Fibroblast of lung (primary cell): ENCODE results near the gene NNT. TPM values are rescaled to one million over a fixed set of nuclear protein-coding genes. Genes with fewer than 3 reads are reported as not detected.

Experiments used
- DNase-seq, 2 donors: peaks; one replicate each; pipeline versions ENCODE4 v3.0.0 to v3.0.0-alpha.2; 2010; ENCODE audit warnings: low read depth in 2 of 2
- H2AFZ ChIP-seq: 2 replicates; pipeline ENCODE4 v1.5.1; 2012; ENCODE audit warnings: low read length, control low read depth, inconsistent platforms
- H3K27ac ChIP-seq: 2 replicates; pipeline ENCODE4 v1.5.1; 2011; ENCODE audit warnings: low read length, control low read depth; ENCODE audit not compliant: insufficient read depth
- H3K27me3 ChIP-seq: 2 replicates; pipeline ENCODE4 v1.5.1; 2011; ENCODE audit warnings: mild to moderate bottlenecking, low read length; ENCODE audit not compliant: control insufficient read depth, insufficient read depth
- H3K36me3 ChIP-seq: 2 replicates; pipeline ENCODE4 v1.5.1; 2011; ENCODE audit warnings: low read length; ENCODE audit not compliant: control insufficient read depth, insufficient read depth
- H3K4me1 ChIP-seq: 2 replicates; pipeline ENCODE4 v1.5.1; 2011; ENCODE audit warnings: low read length; ENCODE audit not compliant: control insufficient read depth, insufficient read depth; ENCODE audit errors: extremely low read depth
- H3K4me2 ChIP-seq: 2 replicates; pipeline ENCODE4 v1.5.1; 2011; ENCODE audit warnings: low read length, control low read depth; ENCODE audit not compliant: insufficient read depth; ENCODE audit errors: extremely low read depth
- H3K4me3 ChIP-seq, 4 experiments: fragments of 200-600 bp in 1 of 4; sonication (generic) in 1 of 4; replicated peaks in 1 of 4; 2 replicates each; pipeline ENCODE4 v1.5.1; 2011 to 2016; ENCODE audit warnings: low read length in 4 of 4, low read depth in 3 of 4, mild to moderate bottlenecking in 3 of 4, control low read depth in 2 of 4, inconsistent platforms in 1 of 4, mixed read lengths in 1 of 4; ENCODE audit not compliant: insufficient read depth in 1 of 4; ENCODE audit errors: control extremely low read depth in 1 of 4
- H3K79me2 ChIP-seq: 2 replicates; pipeline ENCODE4 v1.5.1; 2012; ENCODE audit warnings: mild to moderate bottlenecking, low read length, inconsistent platforms; ENCODE audit not compliant: control insufficient read depth, insufficient read depth
- H3K9ac ChIP-seq: 2 replicates; pipeline ENCODE4 v1.5.1; 2011; ENCODE audit warnings: mild to moderate bottlenecking, low read length, control low read depth; ENCODE audit not compliant: insufficient read depth
- H3K9me3 ChIP-seq: 2 replicates; pipeline ENCODE4 v1.5.1; 2012; ENCODE audit warnings: low read depth, low read length; ENCODE audit not compliant: control insufficient read depth, insufficient read depth
- H4K20me1 ChIP-seq: 2 replicates; pipeline ENCODE4 v1.5.1; 2011; ENCODE audit warnings: low read length; ENCODE audit not compliant: control insufficient read depth, insufficient read depth; ENCODE audit errors: extremely low read depth
- CTCF ChIP-seq, 2 donors: IDR thresholded peaks in 1 of 2; conservative IDR thresholded peaks in 1 of 2; 1 replicate in 1 of 2; 2 replicates in 1 of 2; pipeline ENCODE4 v1.5.1; 2011 to 2012; ENCODE audit warnings: low read length in 2 of 2, control low read depth in 1 of 2, inconsistent platforms in 1 of 2, low read depth in 1 of 2, mild to moderate bottlenecking in 1 of 2
- EZH2 ChIP-seq: IDR thresholded peaks from 2 replicates; pipeline ENCODE4 v1.5.1; 2012; ENCODE audit warnings: low read length, control low read depth, mild to moderate bottlenecking; ENCODE audit errors: missing control alignments
- polyA plus RNA-seq, 2 donors: library from polyadenylated mRNA; depleted of rRNA in 1 of 2; stranded (reverse) in 1 of 2; unstranded in 1 of 2; fragments of >200 nt; gene quantifications; 2 replicates each; pipeline ENCODE4 v1.2.1, GENCODE V29; 2011 to 2012; ENCODE audit warnings: missing spikeins in 1 of 2
- total RNA-seq: library from RNA; depleted of rRNA; stranded (reverse); fragments of >200 nt; gene quantifications from 2 replicates; pipeline ENCODE4 v1.2.1, GENCODE V29; 2014

Gene NNT
- total and polyA plus RNA-seq, 2 donors (not counting 1 experiment from before 2014, with no cell fraction given), result 65.7 to 115 TPM

- Histone ChIP-seq H3K9ac (no peak overlapping the region), H4K20me1 (no peaks in the 10 kb centered on the region), H3K4me1 (no peaks in the 10 kb centered on the region), H3K79me2 (no peaks in the 10 kb centered on the region), H3K9me3 (no peaks in the 10 kb centered on the region), H3K4me2 (no peak overlapping the region), H3K27me3 (no peaks in the 10 kb centered on the region), H3K4me3 (no peak overlapping the region), H3K36me3 (no peaks in the 10 kb centered on the region), H3K27ac (no peak overlapping the region), H2AFZ (no peak overlapping the region)
- DNase-seq, result no peak
- TF ChIP-seq EZH2, result no peak
- TF ChIP-seq CTCF (conservative IDR thresholded peaks at IDR 0.05 in 1 of 2, IDR thresholded peaks at IDR 0.05 in 1 of 2; ENCODE audit: low read depth in 1 of 2, low read length in 2 of 2), result no peak
These were observed 21.6 kb upstream of the NNT start for GRCh38 chr5:43581398-43581797.

- no peak for DNase-seq
These were observed 20.6 kb upstream of the NNT start for GRCh38 chr5:43582082-43583005.

More at GRCh38 chr5:43582082-43583005, 20.6 kb upstream of the NNT start:
- H3K9me3 ChIP-seq, result no peaks in the 10 kb centered on the region
- no peak for TF ChIP-seq EZH2
- no peak for TF ChIP-seq CTCF (conservative IDR thresholded peaks at IDR 0.05 in 1 of 2, IDR thresholded peaks at IDR 0.05 in 1 of 2; ENCODE audit: low read depth in 1 of 2, low read length in 2 of 2)
- H3K27ac ChIP-seq, result no peak overlapping the region
- no peaks in the 10 kb centered on the region for H4K20me1 ChIP-seq
- H3K27me3 ChIP-seq, result no peaks in the 10 kb centered on the region
- H3K9ac ChIP-seq, result no peak overlapping the region
- no peak overlapping the region for H3K4me3 ChIP-seq
- H3K4me2 ChIP-seq, result no peak overlapping the region
- no peak overlapping the region for H2AFZ ChIP-seq
- H3K79me2 ChIP-seq, result no peaks in the 10 kb centered on the region
- H3K4me1 ChIP-seq, result no peaks in the 10 kb centered on the region
- no peaks in the 10 kb centered on the region for H3K36me3 ChIP-seq
